GM18508 (cell line): ENCODE measurements around the gene VWF.
"Not testable (repeated sequence)": the region's sequence is repeated elsewhere in the genome, so short reads cannot be mapped to it uniquely, and the experiment has no call there.

Experiments used
- ATAC-seq: cut with Tn5 transposase; IDR thresholded peaks from one replicate; pipeline ENCODE4 v1.9.1; 2021; ENCODE audit warnings: moderate number of reproducible peaks; ENCODE audit not compliant: insufficient read depth, unreplicated experiment

Gene VWF

GRCh38 chr12:6041891-6042290, 82.6 kb downstream of the VWF start:
- ATAC-seq = no peak

GRCh38 chr12:6040815-6041214, 83.7 kb downstream of the VWF start:
- ATAC-seq = no peak

- ATAC-seq = no peak
Observed at GRCh38 chr12:6039894-6040601, 84.4 kb downstream of the VWF start.

DNA sequence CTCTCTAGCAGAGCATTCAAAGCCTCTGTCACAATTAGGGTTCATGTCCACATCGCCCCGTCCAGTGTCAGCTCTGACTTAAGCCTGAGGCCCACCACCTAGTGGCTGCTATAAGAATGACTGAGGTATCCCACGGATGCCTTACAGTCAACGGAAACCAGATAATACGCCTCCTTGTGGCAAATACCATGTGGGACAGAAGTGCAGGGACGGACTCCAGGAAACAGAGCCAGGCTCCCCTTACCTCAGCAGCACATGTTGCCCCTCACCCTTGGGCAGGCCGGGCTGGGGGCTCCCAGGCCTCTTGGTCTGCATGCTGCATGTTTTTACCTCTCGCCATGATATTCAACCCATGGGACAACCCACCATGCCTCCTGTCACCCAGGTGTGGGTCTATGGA, 86.3 kb downstream of the VWF start:
- ATAC-seq = no peak

- no peak for ATAC-seq
Observed at GRCh38 chr12:6037459-6037858, 87.0 kb downstream of the VWF start.

DNA sequence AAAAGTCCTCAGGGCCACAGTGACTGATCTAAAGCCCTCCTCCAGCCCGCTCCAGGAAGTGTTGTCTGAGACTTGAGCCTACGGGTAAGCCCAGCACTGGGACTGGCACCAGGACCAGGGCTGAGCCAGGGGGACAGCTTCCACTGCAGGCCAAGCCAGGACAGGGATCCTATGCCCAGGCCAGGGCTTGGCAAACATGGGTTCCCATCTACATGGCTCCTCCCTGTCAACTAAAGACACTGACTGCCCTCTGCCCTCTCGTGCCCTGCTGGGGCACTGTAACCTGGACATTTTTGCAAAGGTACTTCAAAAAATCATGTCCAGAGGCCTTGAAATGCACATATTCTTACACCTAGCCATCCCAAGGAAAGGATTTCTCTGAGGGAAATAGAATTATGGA, 88.0 kb downstream of the VWF start:
- ATAC-seq = no peak

GRCh38 chr12:6034596-6034995, 89.9 kb downstream of the VWF start:
- ATAC-seq = no peak

DNA sequence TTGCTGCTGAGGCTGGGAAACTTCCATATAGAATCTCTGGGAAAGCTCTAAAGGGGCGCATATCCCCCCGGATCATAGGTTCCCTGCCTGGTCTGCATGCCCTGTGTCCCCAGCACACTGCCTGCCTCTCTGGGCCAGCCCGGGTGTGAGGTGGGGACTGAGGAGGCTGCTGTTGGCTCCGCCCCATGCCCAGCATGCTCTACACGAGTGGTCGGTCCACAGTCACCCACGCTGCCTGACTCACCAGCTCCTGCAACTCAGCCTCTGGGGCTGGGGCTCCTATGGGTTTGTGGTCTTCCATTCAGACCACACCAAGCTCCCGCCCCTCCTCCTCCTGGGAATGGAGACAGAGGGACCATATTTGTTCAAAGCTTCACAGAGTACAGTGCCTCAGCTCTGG, 90.9 kb downstream of the VWF start:
- ATAC-seq = no peak

DNA sequence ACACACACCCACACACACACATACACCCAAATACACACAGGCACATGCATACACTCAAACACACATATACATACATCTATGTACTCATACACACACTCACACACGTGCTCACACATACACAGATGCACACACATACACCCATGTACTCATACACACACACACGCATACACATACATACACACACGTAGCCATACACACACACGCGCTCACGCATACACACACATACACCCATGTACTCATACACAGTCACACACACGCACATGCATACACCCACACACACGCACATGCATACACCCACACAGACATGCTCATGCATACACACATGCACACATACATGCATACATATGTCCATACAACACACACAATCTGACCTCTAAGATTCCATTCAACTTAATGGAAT, 91.7 kb downstream of the VWF start:
- no peak for ATAC-seq

GRCh38 chr12:6031001-6031400, 93.5 kb downstream of the VWF start:
- ATAC-seq = no peak

DNA sequence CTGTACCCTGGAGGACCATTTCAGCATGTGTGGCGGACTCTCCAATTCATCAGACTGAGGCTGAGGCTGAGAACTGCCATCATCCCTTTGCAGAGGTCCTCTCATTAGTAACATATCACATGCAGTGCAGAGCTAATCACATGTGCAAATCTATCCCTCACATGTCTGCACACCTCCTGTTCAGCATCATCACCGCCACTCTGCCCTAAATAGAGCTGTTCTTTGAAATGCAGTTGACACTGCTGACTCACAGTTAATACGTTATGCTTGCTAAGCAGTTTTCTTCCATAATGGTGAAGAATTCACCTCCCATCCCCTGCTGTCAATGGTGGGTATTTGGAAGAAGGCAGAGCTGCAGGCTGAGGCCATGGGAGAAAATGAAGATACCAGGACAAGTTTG, 94.4 kb downstream of the VWF start:
- ATAC-seq = no peak

DNA sequence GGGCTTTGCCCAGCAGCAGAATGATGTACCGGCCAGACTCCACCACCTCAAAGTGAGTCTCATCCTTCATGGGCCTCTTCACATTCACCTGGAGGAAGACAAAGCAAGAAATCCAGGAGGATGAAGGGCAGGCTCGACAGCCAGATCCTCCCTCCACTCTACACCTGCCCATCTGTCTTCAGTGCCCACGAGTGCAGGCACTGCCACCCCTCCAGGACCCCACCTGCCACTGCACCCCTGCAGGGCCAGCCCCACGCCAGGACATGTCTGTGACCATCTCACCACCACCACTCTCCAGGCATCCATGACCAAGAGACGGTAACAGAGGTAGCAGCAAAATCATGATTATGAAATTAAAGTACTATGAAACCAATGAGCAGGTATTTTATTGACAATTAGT, 95.1 kb downstream of the VWF start:
- no peak for ATAC-seq

DNA sequence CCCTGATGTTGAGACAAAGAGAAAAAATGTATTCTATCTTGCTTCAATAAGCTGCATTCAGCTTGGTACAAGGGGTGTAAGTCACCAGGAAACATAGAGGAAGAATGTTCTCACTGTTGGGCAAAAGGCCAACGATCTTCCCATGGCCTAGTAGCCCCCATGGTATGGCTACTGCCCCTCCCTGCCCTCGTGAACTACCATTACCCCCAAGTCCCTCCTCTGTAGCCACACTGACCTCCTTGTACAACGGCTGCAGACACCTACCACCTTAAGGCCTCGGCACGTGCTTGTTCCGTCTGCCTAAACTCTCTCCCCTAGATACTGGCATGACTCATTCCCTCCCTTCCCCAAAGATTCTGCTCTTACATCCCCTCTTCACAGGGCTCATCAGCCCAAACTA, 97.5 kb downstream of the VWF start:
- ATAC-seq = no peak

GRCh38 chr12:6025703-6026298, 98.7 kb downstream of the VWF start:
- not testable (repeated sequence) for ATAC-seq

- ATAC-seq = not testable (repeated sequence)
Observed at GRCh38 chr12:6024066-6024465, 100.4 kb downstream of the VWF start.

- no peak for ATAC-seq
Observed at GRCh38 chr12:6020930-6021329, 103.5 kb downstream of the VWF start.

DNA sequence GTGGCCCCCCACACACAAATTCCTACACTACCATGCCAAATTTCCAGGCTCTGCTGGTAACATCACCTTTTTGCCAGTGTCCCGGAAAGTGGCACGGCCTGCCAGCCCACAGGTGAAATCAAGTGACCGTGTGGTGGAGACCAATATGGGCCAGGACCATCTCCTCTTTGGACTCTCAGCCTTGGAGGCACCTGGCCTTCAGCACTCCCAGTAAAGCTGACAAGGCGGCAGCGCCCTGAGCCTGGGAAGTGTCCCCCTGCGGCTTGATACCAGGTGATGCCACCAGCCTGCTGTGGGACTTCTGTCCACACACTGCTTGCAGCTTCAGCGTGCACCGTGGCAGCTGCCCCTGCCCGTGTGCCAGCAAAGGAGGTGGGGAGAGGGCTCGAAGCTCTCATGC, 104.0 kb downstream of the VWF start:
- not testable (repeated sequence) for ATAC-seq

DNA sequence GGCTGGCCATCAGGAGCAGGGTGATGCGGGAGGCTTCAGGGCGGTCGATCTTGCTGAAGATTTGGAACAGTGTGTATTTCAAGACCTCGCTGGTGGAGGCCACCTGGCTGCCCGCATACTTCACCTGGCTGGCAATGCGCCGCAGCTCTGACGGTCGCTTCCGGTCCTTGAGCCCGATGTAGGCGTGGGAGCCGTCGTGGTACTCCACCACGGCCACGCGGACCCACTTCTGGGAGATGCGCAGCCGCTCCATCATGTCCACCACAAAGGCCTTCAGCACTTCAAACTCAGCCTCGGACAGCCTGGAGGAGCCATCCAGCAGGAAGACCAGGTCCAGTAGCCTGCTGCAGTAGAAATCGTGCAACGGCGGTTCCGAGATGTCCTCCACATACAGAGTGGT, 105.2 kb downstream of the VWF start:
- not testable (repeated sequence) for ATAC-seq

GRCh38 chr12:6018265-6018664, 106.2 kb downstream of the VWF start:
- no peak for ATAC-seq

- ATAC-seq = no peak
Observed at GRCh38 chr12:6016756-6017155, 107.7 kb downstream of the VWF start.

GRCh38 chr12:6016004-6016403, 108.5 kb downstream of the VWF start:
- ATAC-seq = not testable (repeated sequence)

GRCh38 chr12:6015271-6015670, 109.2 kb downstream of the VWF start:
- not testable (repeated sequence) for ATAC-seq
